ENCODE measurements around the gene COLEC12. TPM values are rescaled to one million over a fixed set of nuclear protein-coding genes. Genes with fewer than 3 reads are reported as not detected.

The COLEC12 gene
- total RNA-seq, 4 donors from 2014 or later: 5.1 to 14.5 (median 6.9) TPM

DNA sequence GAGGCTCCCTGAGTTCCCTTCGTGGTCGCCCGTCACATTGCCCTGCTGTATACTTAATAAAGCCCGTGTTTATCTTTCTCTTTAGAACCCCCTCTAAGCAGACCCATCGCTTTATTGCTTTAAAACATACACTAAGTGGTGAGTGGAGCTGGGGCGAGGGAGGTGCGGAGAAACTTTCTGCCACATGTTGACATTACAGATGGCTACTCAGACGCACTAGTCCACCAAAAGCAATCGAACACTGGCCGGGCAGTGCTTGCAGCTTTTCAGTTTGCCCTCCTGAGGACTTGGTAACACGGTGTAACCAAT lies 859 bp upstream of the COLEC12 start:
- WGBS, 2 donors: 56 to 76% methylated on average over 11 of the region's 11 CpGs
- H3K4me3 ChIP-seq (ENCODE audit: low read depth, poor library complexity, severe bottlenecking): no peak overlapping the region
- DNase-seq (ENCODE audit: low spot score in 2 of 2): no peak
- TF ChIP-seq POLR2A (IDR thresholded peaks at IDR 0.05): no peak
- TF ChIP-seq, protein P1, sequence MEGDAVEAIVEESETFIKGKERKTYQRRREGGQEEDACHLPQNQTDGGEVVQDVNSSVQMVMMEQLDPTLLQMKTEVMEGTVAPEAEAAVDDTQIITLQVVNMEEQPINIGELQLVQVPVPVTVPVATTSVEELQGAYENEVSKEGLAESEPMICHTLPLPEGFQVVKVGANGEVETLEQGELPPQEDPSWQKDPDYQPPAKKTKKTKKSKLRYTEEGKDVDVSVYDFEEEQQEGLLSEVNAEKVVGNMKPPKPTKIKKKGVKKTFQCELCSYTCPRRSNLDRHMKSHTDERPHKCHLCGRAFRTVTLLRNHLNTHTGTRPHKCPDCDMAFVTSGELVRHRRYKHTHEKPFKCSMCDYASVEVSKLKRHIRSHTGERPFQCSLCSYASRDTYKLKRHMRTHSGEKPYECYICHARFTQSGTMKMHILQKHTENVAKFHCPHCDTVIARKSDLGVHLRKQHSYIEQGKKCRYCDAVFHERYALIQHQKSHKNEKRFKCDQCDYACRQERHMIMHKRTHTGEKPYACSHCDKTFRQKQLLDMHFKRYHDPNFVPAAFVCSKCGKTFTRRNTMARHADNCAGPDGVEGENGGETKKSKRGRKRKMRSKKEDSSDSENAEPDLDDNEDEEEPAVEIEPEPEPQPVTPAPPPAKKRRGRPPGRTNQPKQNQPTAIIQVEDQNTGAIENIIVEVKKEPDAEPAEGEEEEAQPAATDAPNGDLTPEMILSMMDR (IDR thresholded peaks at IDR 0.05): no peak
- intact Hi-C loops (cut with DNase I; ENCODE audit: low total_unique reads): no loop called here

DNA sequence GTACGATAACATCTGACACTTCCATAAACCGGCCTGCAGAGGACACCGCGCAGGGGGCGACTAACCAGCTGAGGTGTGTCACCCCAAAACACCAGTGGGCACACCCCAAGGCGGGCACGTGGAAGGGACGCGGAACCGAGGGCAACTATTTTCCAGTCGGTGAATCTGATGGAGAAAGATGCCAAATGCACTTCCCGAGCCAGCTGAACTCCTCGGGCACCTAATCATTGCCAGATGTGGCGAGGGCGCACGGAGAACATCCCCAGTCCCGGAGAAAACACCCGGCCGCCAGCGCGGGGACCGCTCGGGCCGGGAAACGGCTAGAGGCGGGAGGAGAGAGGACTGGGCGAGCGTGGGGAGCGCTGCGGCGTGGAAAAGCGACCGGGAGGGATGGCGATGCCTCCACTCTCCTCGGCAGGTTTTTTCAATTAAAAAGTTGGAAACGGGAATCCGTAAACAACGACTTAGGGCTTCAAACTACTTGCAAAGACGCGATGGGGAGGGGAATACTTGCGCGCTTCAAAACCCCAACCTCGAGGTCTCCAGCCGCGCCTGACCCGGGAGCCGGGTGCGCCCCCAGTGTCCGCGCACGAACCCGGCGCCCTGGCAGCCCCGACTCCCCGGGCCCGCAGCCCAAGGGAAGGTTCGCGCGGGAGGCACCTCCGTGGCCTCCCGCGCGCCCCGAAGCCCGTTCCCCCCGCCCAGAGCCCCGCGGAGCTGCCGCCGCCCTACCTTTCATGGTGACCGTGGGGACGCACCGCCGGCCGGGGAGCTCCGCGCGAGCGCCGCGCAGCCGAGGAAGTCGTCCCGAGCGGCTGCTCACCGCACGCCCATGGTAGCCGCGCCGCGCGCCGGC lies 497 bp downstream of the COLEC12 start:
- TF ChIP-seq, protein P1 (IDR thresholded peaks at IDR 0.05): no peak
- TF ChIP-seq POLR2A (IDR thresholded peaks at IDR 0.05): no peak
- WGBS, 2 donors: 0 to 1% methylated on average over 41 to 46 of the region's 93 CpGs
- intact Hi-C loops (cut with DNase I; ENCODE audit: low total_unique reads): no loop called here
- DNase-seq (ENCODE audit: low spot score in 2 of 2): no peak
- peak overlapping the region; percentile 33 for H3K4me3 ChIP-seq (ENCODE audit: low read depth, poor library complexity, severe bottlenecking)

DNA sequence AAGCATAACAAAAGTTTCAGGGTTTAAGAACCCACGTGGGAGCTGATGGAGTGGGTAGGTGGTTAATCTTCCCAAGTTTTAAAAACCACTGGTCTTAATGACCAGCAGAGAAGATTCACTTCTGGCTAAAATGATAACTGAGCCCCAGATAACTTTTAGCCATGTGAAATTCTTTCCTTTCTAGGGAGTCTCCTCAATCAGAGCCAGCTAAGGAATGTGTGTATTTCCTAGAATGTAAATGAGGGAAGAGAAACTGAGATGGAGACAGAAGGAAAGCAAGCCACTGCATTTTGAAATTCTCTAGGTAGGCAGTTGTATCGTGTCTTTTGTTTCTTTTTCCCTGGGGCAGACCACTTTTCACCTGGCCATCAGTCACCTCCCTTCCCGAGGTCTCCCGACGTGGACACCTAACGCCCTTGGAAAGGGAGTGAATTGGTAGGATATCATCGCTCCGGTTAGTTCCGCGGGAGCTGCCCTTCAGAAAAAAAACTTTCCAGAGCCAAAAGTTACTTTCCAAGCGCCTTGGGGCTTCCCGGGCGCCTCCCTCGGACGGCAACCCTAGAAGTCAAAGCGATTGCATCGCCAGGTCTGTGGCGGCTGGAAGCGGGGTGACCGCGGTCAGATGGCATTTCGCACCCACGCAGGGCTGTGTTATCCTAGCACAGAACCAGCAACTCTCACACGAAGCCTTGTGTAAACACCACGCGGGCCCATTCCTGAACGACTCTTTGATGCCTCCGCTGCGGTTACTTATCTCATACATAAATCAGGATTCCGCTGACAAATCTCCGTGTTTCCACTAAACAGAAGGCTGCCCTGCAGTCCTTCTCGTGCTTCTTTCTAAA lies 1.3 kb downstream of the COLEC12 start:
- DNase-seq (ENCODE audit: low spot score in 2 of 2): peak in 1 of 2 donors; percentile 88
- WGBS, 2 donors: 3% methylated on average over 32 of the region's 32 CpGs
- intact Hi-C loops (cut with DNase I; ENCODE audit: low total_unique reads): no loop called here
- TF ChIP-seq POLR2A (IDR thresholded peaks at IDR 0.05): no peak
- TF ChIP-seq, protein P1 (IDR thresholded peaks at IDR 0.05): no peak
- H3K4me3 ChIP-seq (ENCODE audit: low read depth, poor library complexity, severe bottlenecking): peak overlapping the region; percentile 33

DNA sequence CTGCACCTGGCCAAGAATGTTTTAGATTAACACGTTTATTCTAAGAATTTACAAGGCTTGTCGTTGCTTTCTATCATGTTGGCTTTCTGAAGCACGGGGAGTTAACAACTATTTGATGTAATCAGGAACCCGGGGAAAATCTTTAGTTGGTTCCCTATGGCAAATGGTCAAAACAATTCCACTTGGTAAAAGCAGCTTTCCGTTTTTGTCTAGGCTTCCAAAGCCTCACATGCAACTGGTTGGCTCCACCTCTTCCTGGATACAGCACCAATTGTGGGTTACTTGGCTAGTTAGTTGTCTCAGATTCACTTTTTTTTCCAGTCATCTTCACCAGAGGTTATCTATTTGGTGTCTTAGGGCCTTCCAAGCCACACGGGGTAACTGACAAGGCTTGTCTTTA lies 2.8 kb downstream of the COLEC12 start:
- H3K4me3 ChIP-seq (ENCODE audit: low read depth, poor library complexity, severe bottlenecking): no peak overlapping the region
- TF ChIP-seq POLR2A (IDR thresholded peaks at IDR 0.05): no peak
- TF ChIP-seq, protein P1 (IDR thresholded peaks at IDR 0.05): no peak
- 55 to 62% methylated on average over 6 of the region's 6 CpGs for WGBS, 2 donors
- DNase-seq (ENCODE audit: low spot score in 2 of 2): no peak
- intact Hi-C loops (cut with DNase I; ENCODE audit: low total_unique reads): no loop called here

DNA sequence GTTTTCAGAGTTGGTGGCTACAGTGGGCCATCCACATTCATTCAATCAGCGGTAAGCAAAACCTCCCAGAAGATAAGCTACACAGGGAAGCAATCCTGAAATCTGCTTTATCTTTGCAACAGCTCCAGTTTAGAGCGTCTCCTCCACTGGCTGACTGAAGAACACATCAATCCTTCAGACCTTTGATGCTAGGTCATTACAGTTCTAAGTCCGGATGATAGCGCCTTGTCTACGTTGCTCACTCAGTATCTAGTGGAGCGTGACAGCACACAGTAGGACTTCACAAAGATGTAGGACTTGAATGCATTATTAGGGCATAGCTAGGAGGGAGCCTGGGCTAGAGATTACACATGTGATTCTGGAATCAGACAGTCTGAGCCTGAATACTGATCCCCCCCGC lies 5.0 kb downstream of the COLEC12 start:
- no peak for DNase-seq (ENCODE audit: low spot score in 2 of 2)
- intact Hi-C loops (cut with DNase I; ENCODE audit: low total_unique reads): no loop called here
- H3K4me3 ChIP-seq (ENCODE audit: low read depth, poor library complexity, severe bottlenecking): no peak overlapping the region
- 88 to 93% methylated on average over 7 of the region's 7 CpGs for WGBS, 2 donors
- TF ChIP-seq, protein P1 (IDR thresholded peaks at IDR 0.05): no peak
- no peak for TF ChIP-seq POLR2A (IDR thresholded peaks at IDR 0.05)

Measured in lower leg skin (tissue), 4 donors.